Breast epithelium (tissue), 3 donors: ENCODE results near the gene RASA3.

Experiments used
- POLR2A ChIP-seq: fragments of 450-650 bp; IDR thresholded peaks from one replicate; pipeline ENCODE4 v1.6.1; 2016; ENCODE audit warnings: antibody characterized with exemption, mild to moderate bottlenecking, moderate library complexity
- POLR2AphosphoS5 ChIP-seq, 3 donors: sonication (generic); formaldehyde crosslinking; IDR thresholded peaks; one replicate each; pipeline ENCODE4 v1.6.1; 2017; ENCODE audit warnings: antibody characterized with exemption in 3 of 3
- TF ChIP-seq, protein P1 (sequence below), 3 donors: fragments of 450-650 bp; IDR thresholded peaks; one replicate each; pipeline ENCODE4 v1.5.1; 2016 to 2017; ENCODE audit warnings: antibody characterized with exemption in 3 of 3, mild to moderate bottlenecking in 3 of 3, moderate library complexity in 3 of 3

DNA sequence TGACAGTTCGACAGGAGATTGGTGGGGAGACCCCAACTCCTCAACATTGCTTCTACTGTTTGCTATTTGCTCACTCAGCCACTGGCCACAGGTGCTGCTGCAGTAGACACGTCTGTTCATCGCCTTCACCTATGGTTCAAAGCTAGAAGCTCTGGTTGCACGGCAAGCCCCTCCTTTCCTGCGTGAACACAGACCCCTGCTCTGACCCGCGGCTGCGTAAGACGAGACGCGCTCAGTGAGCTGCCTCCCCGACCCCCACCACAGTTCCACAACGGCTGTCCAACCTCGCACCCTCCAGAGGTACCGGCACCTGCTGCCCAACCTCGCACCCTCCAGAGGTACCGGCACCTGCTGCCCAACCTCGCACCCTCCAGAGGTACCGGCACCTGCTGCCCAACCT lies 6.8 kb downstream of the RASA3 start:
- TF ChIP-seq, protein P1, sequence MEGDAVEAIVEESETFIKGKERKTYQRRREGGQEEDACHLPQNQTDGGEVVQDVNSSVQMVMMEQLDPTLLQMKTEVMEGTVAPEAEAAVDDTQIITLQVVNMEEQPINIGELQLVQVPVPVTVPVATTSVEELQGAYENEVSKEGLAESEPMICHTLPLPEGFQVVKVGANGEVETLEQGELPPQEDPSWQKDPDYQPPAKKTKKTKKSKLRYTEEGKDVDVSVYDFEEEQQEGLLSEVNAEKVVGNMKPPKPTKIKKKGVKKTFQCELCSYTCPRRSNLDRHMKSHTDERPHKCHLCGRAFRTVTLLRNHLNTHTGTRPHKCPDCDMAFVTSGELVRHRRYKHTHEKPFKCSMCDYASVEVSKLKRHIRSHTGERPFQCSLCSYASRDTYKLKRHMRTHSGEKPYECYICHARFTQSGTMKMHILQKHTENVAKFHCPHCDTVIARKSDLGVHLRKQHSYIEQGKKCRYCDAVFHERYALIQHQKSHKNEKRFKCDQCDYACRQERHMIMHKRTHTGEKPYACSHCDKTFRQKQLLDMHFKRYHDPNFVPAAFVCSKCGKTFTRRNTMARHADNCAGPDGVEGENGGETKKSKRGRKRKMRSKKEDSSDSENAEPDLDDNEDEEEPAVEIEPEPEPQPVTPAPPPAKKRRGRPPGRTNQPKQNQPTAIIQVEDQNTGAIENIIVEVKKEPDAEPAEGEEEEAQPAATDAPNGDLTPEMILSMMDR (IDR thresholded peaks at IDR 0.05) = no peak
- no peak for TF ChIP-seq POLR2A
- no peak for TF ChIP-seq POLR2AphosphoS5 (IDR thresholded peaks at IDR 0.05)
